ENCODE results near the gene RNF212. TPM values are rescaled to one million over a fixed set of nuclear protein-coding genes. Genes with fewer than 3 reads are reported as not detected.
A peak's percentile ranks its signal among the peaks of the same experiment; 100 is the strongest.

RNF212 gene
- total RNA-seq, 4 donors from 2014 or later = 6.7 to 31.1 (median 8.6) TPM

- intact Hi-C loops (cut with DNase I) = no loop called here
- H3K9me3 ChIP-seq = no peaks in the 10 kb centered on the region
- 25 to 32% methylated on average over 28 to 31 of the region's 35 CpGs for WGBS, 2 donors
- H3K36me3 ChIP-seq = no peaks in the 10 kb centered on the region
- TF ChIP-seq POLR2A (IDR thresholded peaks at IDR 0.05) = peak in 1 of 2 donors; percentile 27
- TF ChIP-seq, protein P1, sequence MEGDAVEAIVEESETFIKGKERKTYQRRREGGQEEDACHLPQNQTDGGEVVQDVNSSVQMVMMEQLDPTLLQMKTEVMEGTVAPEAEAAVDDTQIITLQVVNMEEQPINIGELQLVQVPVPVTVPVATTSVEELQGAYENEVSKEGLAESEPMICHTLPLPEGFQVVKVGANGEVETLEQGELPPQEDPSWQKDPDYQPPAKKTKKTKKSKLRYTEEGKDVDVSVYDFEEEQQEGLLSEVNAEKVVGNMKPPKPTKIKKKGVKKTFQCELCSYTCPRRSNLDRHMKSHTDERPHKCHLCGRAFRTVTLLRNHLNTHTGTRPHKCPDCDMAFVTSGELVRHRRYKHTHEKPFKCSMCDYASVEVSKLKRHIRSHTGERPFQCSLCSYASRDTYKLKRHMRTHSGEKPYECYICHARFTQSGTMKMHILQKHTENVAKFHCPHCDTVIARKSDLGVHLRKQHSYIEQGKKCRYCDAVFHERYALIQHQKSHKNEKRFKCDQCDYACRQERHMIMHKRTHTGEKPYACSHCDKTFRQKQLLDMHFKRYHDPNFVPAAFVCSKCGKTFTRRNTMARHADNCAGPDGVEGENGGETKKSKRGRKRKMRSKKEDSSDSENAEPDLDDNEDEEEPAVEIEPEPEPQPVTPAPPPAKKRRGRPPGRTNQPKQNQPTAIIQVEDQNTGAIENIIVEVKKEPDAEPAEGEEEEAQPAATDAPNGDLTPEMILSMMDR (IDR thresholded peaks at IDR 0.05) = no peak
- peak overlapping the region; percentile 78 to 99 (median 86) for H3K27ac ChIP-seq
- peak; percentile 84 to 87 for DNase-seq
- H3K27me3 ChIP-seq = no peaks in the 10 kb centered on the region
- peaks cover 40 to 68% of the 10 kb centered on the region in 2 donors for H3K4me1 ChIP-seq
- H3K4me3 ChIP-seq (replicated peaks in 1 of 3) = no peak overlapping the region
Measured at GRCh38 chr4:1033840-1034551, 79.4 kb downstream of the RNF212 start.

DNA sequence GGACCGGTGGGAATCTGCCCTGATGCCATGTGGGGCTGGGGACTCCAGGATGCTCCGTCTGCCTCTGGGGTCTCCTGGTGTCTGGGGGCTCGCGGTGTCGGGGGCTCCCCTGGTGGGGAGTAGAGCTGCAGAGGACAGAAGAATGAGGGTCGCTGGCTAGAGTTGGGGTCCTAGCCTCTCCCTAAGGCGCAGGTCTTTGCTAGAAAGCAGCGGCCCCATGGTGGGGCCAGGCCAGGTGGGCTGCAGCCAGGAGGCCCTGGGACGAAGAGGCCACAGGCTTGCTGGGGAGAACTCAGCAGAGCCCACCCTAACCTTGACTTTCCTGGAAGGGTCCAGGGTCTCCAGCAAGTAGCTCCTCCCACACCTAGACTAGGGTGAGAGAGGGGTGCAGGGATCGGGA is 80.5 kb downstream of the RNF212 start:
- Histone ChIP-seq H3K4me1 (peaks cover 29 to 57% of the 10 kb centered on the region in 2 donors), H3K27me3 (no peaks in the 10 kb centered on the region), H3K27ac (peak overlapping the region in 1 of 3 donors; percentile 99), H3K9me3 (no peaks in the 10 kb centered on the region), H3K36me3 (no peaks in the 10 kb centered on the region), H3K4me3 (replicated peaks in 1 of 3) (no peak overlapping the region)
- no peak for TF ChIP-seq POLR2A (IDR thresholded peaks at IDR 0.05)
- TF ChIP-seq, protein P1 (IDR thresholded peaks at IDR 0.05) = no peak
- intact Hi-C loops (cut with DNase I) = no loop called here
- WGBS, 2 donors = 82 to 92% methylated on average over 10 of the region's 10 CpGs
- DNase-seq = no peak

- Histone ChIP-seq H3K36me3 (no peaks in the 10 kb centered on the region), H3K27ac (no peak overlapping the region), H3K9me3 (no peaks in the 10 kb centered on the region), H3K4me3 (replicated peaks in 1 of 3) (no peak overlapping the region), H3K27me3 (no peaks in the 10 kb centered on the region), H3K4me1 (peaks cover 29 to 50% of the 10 kb centered on the region in 2 donors)
- TF ChIP-seq, protein P1 (IDR thresholded peaks at IDR 0.05) = peak in 3 of 6 experiments; percentile 25 to 40 (median 29)
- TF ChIP-seq POLR2A (IDR thresholded peaks at IDR 0.05) = no peak
- WGBS, 2 donors = 68 to 75% methylated on average over 16 of the region's 37 CpGs
- DNase-seq = peak; percentile 54 to 57
- intact Hi-C loops (cut with DNase I) = no loop called here
Measured at GRCh38 chr4:1031956-1032795, 81.2 kb downstream of the RNF212 start.

DNA sequence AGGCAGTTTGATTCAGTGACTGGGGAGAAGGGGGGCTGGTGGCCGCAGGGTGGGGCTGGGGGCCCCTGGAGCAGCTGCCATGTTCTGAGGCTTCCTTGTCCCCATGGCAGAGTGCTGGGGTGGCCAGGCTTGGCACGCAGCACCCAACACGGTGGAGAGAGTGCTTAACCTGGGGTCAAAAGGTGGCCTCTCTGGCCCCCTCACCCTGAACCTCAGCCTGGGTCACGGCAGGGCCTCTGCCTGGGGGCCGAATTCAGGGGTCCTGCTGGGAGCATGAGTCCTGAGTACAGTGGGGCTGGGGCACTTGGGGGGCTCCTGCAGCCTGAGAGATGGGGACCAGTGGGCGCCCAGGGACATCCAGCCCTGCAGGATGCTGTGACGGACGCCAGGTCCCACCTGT is 82.0 kb downstream of the RNF212 start:
- no peaks in the 10 kb centered on the region for H3K36me3 ChIP-seq
- no peaks in the 10 kb centered on the region for H3K27me3 ChIP-seq
- no peak overlapping the region for H3K27ac ChIP-seq
- H3K4me1 ChIP-seq = peaks cover 29 to 41% of the 10 kb centered on the region in 2 donors
- H3K4me3 ChIP-seq (replicated peaks in 1 of 3) = no peak overlapping the region
- DNase-seq = no peak
- no peak for TF ChIP-seq POLR2A (IDR thresholded peaks at IDR 0.05)
- TF ChIP-seq, protein P1 (IDR thresholded peaks at IDR 0.05) = no peak
- WGBS, 2 donors = 67 to 74% methylated on average over 4 to 5 of the region's 8 CpGs
- intact Hi-C loops (cut with DNase I) = no loop called here
- H3K9me3 ChIP-seq = no peaks in the 10 kb centered on the region

All from thyroid gland (tissue), 4 donors.